Measurements from ENCODE around the gene EEA1. TPM values are rescaled to one million over a fixed set of nuclear protein-coding genes. Genes with fewer than 3 reads are reported as not detected.

Gene EEA1
- total RNA-seq, 1 experiment from 2014 or later = 35.7 TPM

DNA sequence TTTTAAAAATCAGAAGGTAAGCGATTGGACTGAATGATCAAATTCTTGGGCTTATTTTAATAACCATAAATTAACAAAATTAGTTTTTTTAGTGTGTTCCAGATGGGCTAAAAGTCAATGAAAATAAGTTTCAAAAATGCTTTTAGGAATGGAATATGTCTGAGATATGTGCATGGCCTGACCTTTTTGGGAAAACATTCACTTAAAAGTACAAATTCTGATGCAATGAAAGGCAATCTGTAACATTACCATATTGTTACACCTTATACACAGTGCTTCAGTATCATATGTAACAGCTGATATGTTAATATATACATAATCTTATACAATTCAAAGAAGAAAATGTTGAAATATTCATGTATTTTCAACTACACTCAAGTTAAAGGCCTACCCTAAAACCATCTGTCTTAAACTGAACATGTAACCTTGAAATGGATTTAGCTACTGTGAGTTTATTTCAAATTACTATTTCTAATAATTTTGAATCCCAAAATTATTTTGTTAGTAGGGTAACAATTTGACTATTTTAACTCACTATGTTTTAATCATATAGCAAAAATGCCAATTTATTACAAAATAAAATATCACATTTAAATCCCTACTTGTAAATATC lies 84.8 kb downstream of the EEA1 start:
- no peaks in the 10 kb centered on the region for H3K27me3 ChIP-seq (replicated peaks; ENCODE audit: insufficient read depth, low read depth, low read length, poor library complexity)

DNA sequence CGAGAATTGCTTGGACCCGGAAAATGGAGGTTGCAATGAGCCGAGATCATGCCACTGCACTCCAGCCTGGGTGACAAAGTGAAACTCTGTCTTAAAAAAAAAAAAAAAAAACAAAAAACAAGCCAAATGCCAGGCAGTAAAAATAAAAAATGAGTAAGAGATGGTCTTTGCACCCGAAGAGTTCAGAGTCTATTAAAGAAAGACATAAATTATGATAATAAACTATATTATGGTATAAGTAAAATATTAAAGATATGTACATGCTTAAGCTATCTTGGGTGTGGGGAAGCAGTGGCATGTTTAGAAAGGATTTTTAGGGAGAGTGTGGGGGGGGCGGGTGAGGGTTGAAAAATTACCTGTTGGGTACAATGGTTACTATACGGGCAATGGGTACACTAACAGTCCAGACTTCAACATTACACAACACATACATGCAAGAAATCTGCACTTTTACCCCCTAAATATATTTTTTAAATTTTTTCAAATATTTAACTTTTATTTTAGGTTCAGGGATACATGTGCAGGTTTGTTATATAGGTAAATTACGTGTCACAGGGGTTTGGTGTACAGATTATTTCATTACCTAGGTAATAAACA lies 99.3 kb downstream of the EEA1 start:
- intact Hi-C loops (cut with micrococcal nuclease; ENCODE audit: unreplicated experiment) = no loop called here
- Histone ChIP-seq H3K27ac (ENCODE audit: low read depth, low read length, poor library complexity, severe bottlenecking) (peak overlapping the region; percentile 23), H3K9me3 (ENCODE audit: low read depth, low read length, poor library complexity, severe bottlenecking) (no peaks in the 10 kb centered on the region), H3K36me3 (ENCODE audit: insufficient read depth, low read length, poor library complexity, severe bottlenecking) (peaks cover 8% of the 10 kb centered on the region), H3K4me1 (ENCODE audit: insufficient read depth, low read length, poor library complexity, severe bottlenecking) (no peaks in the 10 kb centered on the region), H3K4me3 (ENCODE audit: low read depth, low read length, poor library complexity, severe bottlenecking) (no peak overlapping the region), H3K27me3 (replicated peaks; ENCODE audit: insufficient read depth, low read depth, low read length, poor library complexity) (no peaks in the 10 kb centered on the region)
- no TSS peak for BruUV-seq (replicated peaks)
- no peak for TF ChIP-seq EZH2 (IDR thresholded peaks at IDR 0.05; ENCODE audit: borderline replicate concordance, low read depth, low read length, poor library complexity, severe bottlenecking)
- TF ChIP-seq, protein P1, sequence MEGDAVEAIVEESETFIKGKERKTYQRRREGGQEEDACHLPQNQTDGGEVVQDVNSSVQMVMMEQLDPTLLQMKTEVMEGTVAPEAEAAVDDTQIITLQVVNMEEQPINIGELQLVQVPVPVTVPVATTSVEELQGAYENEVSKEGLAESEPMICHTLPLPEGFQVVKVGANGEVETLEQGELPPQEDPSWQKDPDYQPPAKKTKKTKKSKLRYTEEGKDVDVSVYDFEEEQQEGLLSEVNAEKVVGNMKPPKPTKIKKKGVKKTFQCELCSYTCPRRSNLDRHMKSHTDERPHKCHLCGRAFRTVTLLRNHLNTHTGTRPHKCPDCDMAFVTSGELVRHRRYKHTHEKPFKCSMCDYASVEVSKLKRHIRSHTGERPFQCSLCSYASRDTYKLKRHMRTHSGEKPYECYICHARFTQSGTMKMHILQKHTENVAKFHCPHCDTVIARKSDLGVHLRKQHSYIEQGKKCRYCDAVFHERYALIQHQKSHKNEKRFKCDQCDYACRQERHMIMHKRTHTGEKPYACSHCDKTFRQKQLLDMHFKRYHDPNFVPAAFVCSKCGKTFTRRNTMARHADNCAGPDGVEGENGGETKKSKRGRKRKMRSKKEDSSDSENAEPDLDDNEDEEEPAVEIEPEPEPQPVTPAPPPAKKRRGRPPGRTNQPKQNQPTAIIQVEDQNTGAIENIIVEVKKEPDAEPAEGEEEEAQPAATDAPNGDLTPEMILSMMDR (conservative IDR thresholded peaks at IDR 0.05; ENCODE audit: low read depth, low read length) = no peak
- ChIA-PET POLR2A (ENCODE audit: low non-redundant PET) (no interaction called here), CTCF (interaction anchor here (0.7 kb wide), 1 partner anchor 116 kb away, joined by 3 read pairs; no protein-coding TSS in a partner anchor)
- DNase-seq (ENCODE audit: low spot score) = no peak

More for the DNA sequence above, 84.8 kb downstream of the EEA1 start:
- POLR2A ChIA-PET (ENCODE audit: low non-redundant PET) = no interaction called here
- H3K9me3 ChIP-seq (ENCODE audit: low read depth, low read length, poor library complexity, severe bottlenecking) = peaks cover 9% of the 10 kb centered on the region
- intact Hi-C loops (cut with micrococcal nuclease; ENCODE audit: unreplicated experiment) = no loop called here
- no peak overlapping the region for H3K4me3 ChIP-seq (ENCODE audit: low read depth, low read length, poor library complexity, severe bottlenecking)
- no peaks in the 10 kb centered on the region for H3K4me1 ChIP-seq (ENCODE audit: insufficient read depth, low read length, poor library complexity, severe bottlenecking)
- CTCF ChIA-PET = no interaction called here
- H3K27ac ChIP-seq (ENCODE audit: low read depth, low read length, poor library complexity, severe bottlenecking) = no peak overlapping the region
- no peak for DNase-seq (ENCODE audit: low spot score)
- TF ChIP-seq, protein P1 (conservative IDR thresholded peaks at IDR 0.05; ENCODE audit: low read depth, low read length) = no peak
- no peak for TF ChIP-seq EZH2 (IDR thresholded peaks at IDR 0.05; ENCODE audit: borderline replicate concordance, low read depth, low read length, poor library complexity, severe bottlenecking)
- H3K36me3 ChIP-seq (ENCODE audit: insufficient read depth, low read length, poor library complexity, severe bottlenecking) = peaks cover 17% of the 10 kb centered on the region
- BruUV-seq (replicated peaks) = no TSS peak

DNA sequence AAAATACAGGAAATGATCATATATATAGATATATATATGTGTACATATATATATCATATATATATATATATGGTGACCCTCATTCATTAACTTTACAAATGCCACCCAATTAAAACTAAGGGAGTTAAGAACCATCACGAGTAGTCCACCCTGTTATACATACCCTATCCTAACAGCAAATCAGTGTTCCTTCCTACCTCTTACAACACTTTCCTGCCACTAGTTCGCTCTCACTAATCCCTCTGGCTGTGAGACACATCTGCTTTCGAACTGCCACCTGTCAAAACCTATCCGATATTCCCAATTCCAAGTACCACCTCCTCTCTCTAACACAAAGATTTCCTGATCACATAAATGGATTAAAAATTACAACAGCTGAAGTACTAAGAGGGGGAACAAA lies 100.5 kb downstream of the EEA1 start:
- DNase-seq (ENCODE audit: low spot score) = no peak
- no TSS peak for BruUV-seq (replicated peaks)
- CTCF ChIA-PET = no interaction called here

More for the DNA sequence above, 100.5 kb downstream of the EEA1 start:
- Histone ChIP-seq H3K27me3 (replicated peaks; ENCODE audit: insufficient read depth, low read depth, low read length, poor library complexity) (no peaks in the 10 kb centered on the region), H3K4me3 (ENCODE audit: low read depth, low read length, poor library complexity, severe bottlenecking) (no peak overlapping the region), H3K4me1 (ENCODE audit: insufficient read depth, low read length, poor library complexity, severe bottlenecking) (no peaks in the 10 kb centered on the region), H3K36me3 (ENCODE audit: insufficient read depth, low read length, poor library complexity, severe bottlenecking) (peaks cover 8% of the 10 kb centered on the region), H3K27ac (ENCODE audit: low read depth, low read length, poor library complexity, severe bottlenecking) (no peak overlapping the region), H3K9me3 (ENCODE audit: low read depth, low read length, poor library complexity, severe bottlenecking) (no peaks in the 10 kb centered on the region)
- TF ChIP-seq, protein P1 (conservative IDR thresholded peaks at IDR 0.05; ENCODE audit: low read depth, low read length) = no peak
- no peak for TF ChIP-seq EZH2 (IDR thresholded peaks at IDR 0.05; ENCODE audit: borderline replicate concordance, low read depth, low read length, poor library complexity, severe bottlenecking)
- POLR2A ChIA-PET (ENCODE audit: low non-redundant PET) = no interaction called here
- intact Hi-C loops (cut with micrococcal nuclease; ENCODE audit: unreplicated experiment) = no loop called here

All from A673 (cell line).